Gastrocnemius medialis (tissue), 4 donors: ENCODE results near the gene HSPB6. TPM values are rescaled to one million over a fixed set of nuclear protein-coding genes. Genes with fewer than 3 reads are reported as not detected.
"Not testable (repeated sequence)": the region's sequence is repeated elsewhere in the genome, so short reads cannot be mapped to it uniquely, and the experiment has no call there.

ENCODE experiments used
- ATAC-seq, 2 donors: fragments of 150-250 bp; one replicate each; pipeline ENCODE4 v1.9.1; 2016
- DNase-seq, 2 donors: peaks; one replicate each; pipeline ENCODE4 v3.0.0-alpha.2; 2019
- H3K27ac ChIP-seq, 4 donors: fragments of 200-600 bp; sonication (generic); 1 replicate in 1 of 4; 2 replicates in 3 of 4; pipeline ENCODE4 v1.5.1; 2016 to 2018; ENCODE audit warnings: mild to moderate bottlenecking in 2 of 4, moderate library complexity in 1 of 4
- H3K27me3 ChIP-seq, 3 donors: fragments of 200-600 bp; sonication (generic) in 2 of 3; 1 replicate in 1 of 3; 2 replicates in 2 of 3; pipeline versions ENCODE4 v1.5.1 to v1.6.0; 2016 to 2019; ENCODE audit warnings: mild to moderate bottlenecking in 1 of 3, moderate library complexity in 1 of 3
- H3K36me3 ChIP-seq, 2 donors: fragments of 200-600 bp; sonication (generic) in 1 of 2; one replicate each; pipeline ENCODE4 v1.5.1; 2017 to 2018
- H3K4me1 ChIP-seq, 2 donors: fragments of 200-600 bp; sonication (generic) in 1 of 2; one replicate each; pipeline ENCODE4 v1.5.1; 2016 to 2017; ENCODE audit warnings: mild to moderate bottlenecking in 2 of 2
- H3K4me3 ChIP-seq, 4 donors: fragments of 200-600 bp; sonication (generic) in 3 of 4; 1 replicate in 1 of 4; 2 replicates in 3 of 4; pipeline ENCODE4 v1.5.1; 2016 to 2019; ENCODE audit warnings: mild to moderate bottlenecking in 2 of 4
- H3K9me3 ChIP-seq, 3 donors: fragments of 200-600 bp; sonication (generic) in 2 of 3; 1 replicate in 1 of 3; 2 replicates in 2 of 3; pipeline ENCODE4 v1.5.1; 2016 to 2019
- POLR2A ChIP-seq, 2 donors: fragments of 450-650 bp; IDR thresholded peaks; one replicate each; pipeline ENCODE4 v1.6.1; 2017; ENCODE audit warnings: antibody characterized with exemption in 2 of 2, mild to moderate bottlenecking in 2 of 2, moderate library complexity in 2 of 2
- in situ Hi-C, 4 donors: fragments of 200-750 bp; cut with MboI; loops; one replicate each; pipeline versions ENCODE4 v1.15.0 to v1.8.0; 2017; ENCODE audit warnings: low sequenced_read_pairs in 4 of 4
- intact Hi-C: fragments of 100-400 bp; cut with DNase I; formaldehyde crosslinking; loops from one replicate; pipeline ENCODE4 v1.15.1; 2023; ENCODE audit warnings: low total_unique reads
- total RNA-seq, 4 donors: library from RNA; depleted of rRNA; stranded (reverse); fragments of >200 nt; gene quantifications; one replicate each; pipeline versions ENCODE4 v1.1.0 to v1.2.3, GENCODE V29; 2016
- TF ChIP-seq, protein P1 (sequence below), 5 experiments: fragments of 450-650 bp in 3 of 5; fragments of 200-600 bp in 2 of 5; sonication (generic) in 2 of 5; IDR thresholded peaks in 4 of 5; conservative IDR thresholded peaks in 1 of 5; 1 replicate in 4 of 5; 2 replicates in 1 of 5; pipeline ENCODE4 v1.5.1; 2016 to 2019; ENCODE audit warnings: antibody characterized with exemption in 5 of 5, mild to moderate bottlenecking in 3 of 5, moderate library complexity in 3 of 5

The HSPB6 gene
- total RNA-seq, 4 donors from 2014 or later = 79.8 to 241 (median 139) TPM

DNA sequence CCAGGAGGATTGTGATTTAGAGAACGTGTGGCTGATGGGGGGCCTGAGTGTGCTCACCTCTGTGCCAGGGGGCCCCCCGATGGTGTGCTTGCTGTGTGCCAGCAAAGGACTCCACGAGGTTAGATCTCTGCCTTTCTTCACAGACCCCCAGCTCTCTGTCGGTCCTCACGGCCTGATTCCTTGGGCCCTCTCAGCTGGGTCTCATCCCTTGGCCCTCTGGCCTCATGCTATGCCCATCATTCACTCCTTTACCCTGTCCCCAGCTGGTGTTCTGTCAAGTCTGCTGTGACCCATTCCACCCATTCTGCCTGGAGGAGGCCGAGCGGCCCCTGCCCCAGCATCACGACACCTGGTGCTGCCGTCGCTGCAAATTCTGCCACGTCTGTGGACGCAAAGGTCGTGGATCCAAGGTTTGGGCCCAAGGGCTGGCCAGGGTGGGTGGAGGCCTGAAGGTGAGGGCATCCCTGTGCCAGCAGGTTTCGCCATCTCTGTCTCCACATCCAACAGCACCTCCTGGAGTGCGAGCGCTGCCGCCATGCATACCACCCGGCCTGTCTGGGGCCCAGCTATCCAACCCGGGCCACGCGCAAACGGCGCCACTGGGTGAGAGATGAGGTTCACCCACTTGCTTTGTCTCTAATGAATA lies 31.5 kb downstream of the HSPB6 start:
- Histone ChIP-seq H3K36me3 (peaks cover 10 to 97% of the 10 kb centered on the region in 2 donors), H3K27me3 (no peaks in the 10 kb centered on the region), H3K4me1 (no peaks in the 10 kb centered on the region), H3K9me3 (no peaks in the 10 kb centered on the region), H3K4me3 (no peak overlapping the region), H3K27ac (no peak overlapping the region)
- no peak for ATAC-seq
- DNase-seq = no peak
- TF ChIP-seq, protein P1, sequence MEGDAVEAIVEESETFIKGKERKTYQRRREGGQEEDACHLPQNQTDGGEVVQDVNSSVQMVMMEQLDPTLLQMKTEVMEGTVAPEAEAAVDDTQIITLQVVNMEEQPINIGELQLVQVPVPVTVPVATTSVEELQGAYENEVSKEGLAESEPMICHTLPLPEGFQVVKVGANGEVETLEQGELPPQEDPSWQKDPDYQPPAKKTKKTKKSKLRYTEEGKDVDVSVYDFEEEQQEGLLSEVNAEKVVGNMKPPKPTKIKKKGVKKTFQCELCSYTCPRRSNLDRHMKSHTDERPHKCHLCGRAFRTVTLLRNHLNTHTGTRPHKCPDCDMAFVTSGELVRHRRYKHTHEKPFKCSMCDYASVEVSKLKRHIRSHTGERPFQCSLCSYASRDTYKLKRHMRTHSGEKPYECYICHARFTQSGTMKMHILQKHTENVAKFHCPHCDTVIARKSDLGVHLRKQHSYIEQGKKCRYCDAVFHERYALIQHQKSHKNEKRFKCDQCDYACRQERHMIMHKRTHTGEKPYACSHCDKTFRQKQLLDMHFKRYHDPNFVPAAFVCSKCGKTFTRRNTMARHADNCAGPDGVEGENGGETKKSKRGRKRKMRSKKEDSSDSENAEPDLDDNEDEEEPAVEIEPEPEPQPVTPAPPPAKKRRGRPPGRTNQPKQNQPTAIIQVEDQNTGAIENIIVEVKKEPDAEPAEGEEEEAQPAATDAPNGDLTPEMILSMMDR (IDR thresholded peaks at IDR 0.05 in 4 of 5, conservative IDR thresholded peaks at IDR 0.05 in 1 of 5) = no peak
- TF ChIP-seq POLR2A (IDR thresholded peaks at IDR 0.05) = no peak
- in situ Hi-C loops = no loop called here
- intact Hi-C loops = no loop called here

DNA sequence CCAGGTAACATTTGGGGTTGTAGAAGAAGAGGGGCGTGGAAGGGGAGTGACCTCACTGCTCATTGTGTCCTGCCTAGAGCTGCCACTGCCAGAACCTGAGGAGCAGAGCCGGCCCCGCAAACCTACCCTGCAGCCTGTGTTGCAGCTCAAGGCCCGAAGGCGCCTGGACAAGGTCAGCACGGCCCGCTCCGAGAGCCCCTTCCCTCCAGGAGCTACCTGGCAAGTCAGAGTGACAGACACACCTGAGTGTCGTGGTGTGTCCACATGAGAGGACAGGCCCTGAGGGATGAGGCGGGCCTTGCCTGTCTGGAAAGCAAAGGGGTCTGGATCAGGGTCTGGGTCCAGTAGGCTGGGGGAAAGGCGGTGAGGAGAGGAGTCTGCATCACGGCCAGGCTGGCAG lies 32.3 kb downstream of the HSPB6 start:
- H3K36me3 ChIP-seq = peaks cover 10 to 95% of the 10 kb centered on the region in 2 donors
- peaks cover 2 to 3% of the 10 kb centered on the region in 2 donors for H3K4me1 ChIP-seq
- in situ Hi-C loops (loop anchor here in 1 of 4 donors (25.0 kb wide), 1 partner anchor 187 kb away; the partner anchor contains the start of genes GAPDHS, SBSN and TMEM147), intact Hi-C loops (no loop called here)
- ATAC-seq (no peak), DNase-seq (no peak)
- no peaks in the 10 kb centered on the region for H3K27me3 ChIP-seq
- H3K27ac ChIP-seq = no peak overlapping the region
- no peak overlapping the region for H3K4me3 ChIP-seq
- H3K9me3 ChIP-seq = no peaks in the 10 kb centered on the region
- TF ChIP-seq, protein P1 (IDR thresholded peaks at IDR 0.05 in 4 of 5, conservative IDR thresholded peaks at IDR 0.05 in 1 of 5) = no peak
- TF ChIP-seq POLR2A (IDR thresholded peaks at IDR 0.05) = no peak

DNA sequence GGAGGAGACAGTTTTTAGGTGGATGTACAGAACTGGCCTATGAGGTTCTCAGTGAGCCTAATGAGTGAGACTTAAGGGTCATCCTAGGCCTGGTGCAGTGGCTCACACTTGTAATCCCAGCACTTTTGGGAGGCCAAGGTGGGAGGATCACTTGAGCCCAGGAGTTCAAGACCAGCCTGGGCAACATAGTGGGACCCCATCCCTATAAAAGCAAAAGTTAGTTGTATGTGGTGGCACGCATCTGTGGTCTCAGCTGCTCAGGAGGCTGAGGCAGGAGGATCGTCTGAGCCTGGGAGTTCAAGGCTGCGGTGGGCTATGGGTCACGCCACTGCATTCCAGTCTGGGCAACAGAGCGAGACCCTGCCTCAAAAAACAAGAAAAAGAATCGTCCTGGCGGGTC lies 32.7 kb downstream of the HSPB6 start:
- H3K27ac ChIP-seq, DNase-seq, H3K4me3 ChIP-seq, ATAC-seq, H3K9me3 ChIP-seq, H3K4me1 ChIP-seq, intact Hi-C loops, H3K27me3 ChIP-seq: not testable (repeated sequence)
- in situ Hi-C loops = loop anchor here in 1 of 4 donors (25.0 kb wide), 1 partner anchor 187 kb away; the partner anchor contains the start of genes GAPDHS, SBSN and TMEM147
- H3K36me3 ChIP-seq = peaks cover 10 to 91% of the 10 kb centered on the region in 2 donors

DNA sequence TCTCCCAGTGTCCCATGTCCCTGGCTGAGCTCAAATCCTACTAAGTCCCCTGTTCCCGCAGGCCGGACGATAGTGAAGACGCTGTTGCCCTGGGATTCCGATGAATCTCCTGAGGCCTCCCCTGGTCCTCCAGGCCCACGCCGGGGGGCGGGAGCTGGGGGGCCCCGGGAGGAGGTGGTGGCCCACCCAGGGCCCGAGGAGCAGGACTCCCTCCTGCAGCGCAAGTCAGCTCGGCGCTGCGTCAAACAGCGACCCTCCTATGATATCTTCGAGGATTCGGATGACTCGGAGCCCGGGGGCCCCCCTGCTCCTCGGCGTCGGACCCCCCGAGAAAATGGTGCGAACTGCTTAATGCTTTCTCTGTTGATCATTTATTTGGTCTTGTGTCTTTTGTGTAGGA lies 33.2 kb downstream of the HSPB6 start:
- Histone ChIP-seq H3K27ac (no peak overlapping the region), H3K9me3 (no peaks in the 10 kb centered on the region), H3K4me3 (no peak overlapping the region), H3K4me1 (peaks cover 11 to 12% of the 10 kb centered on the region in 2 donors), H3K36me3 (peaks cover 10 to 86% of the 10 kb centered on the region in 2 donors), H3K27me3 (no peaks in the 10 kb centered on the region)
- ATAC-seq (no peak), DNase-seq (no peak)
- intact Hi-C loops = no loop called here
- TF ChIP-seq POLR2A (IDR thresholded peaks at IDR 0.05) = no peak
- TF ChIP-seq, protein P1 (IDR thresholded peaks at IDR 0.05 in 4 of 5, conservative IDR thresholded peaks at IDR 0.05 in 1 of 5) = no peak
- in situ Hi-C loops = loop anchor here in 1 of 4 donors (25.0 kb wide), 1 partner anchor 186 kb away; the partner anchor contains the start of genes GAPDHS, SBSN and TMEM147

DNA sequence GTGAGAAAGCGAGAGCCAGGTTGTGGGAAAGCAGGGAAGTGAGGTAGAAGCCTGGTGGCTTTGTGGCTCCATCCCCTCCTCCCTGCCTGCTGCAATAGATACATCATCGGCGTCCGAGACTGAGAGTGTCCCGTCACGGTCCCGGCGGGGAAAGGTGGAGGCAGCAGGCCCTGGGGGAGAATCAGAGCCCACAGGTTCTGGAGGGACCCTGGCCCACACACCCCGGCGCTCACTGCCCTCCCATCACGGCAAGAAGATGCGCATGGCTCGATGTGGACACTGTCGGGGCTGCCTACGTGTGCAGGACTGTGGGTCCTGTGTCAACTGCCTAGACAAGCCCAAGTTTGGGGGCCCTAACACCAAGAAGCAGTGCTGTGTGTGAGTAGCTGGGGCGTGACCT lies 33.9 kb downstream of the HSPB6 start:
- peaks cover 14% of the 10 kb centered on the region in 2 donors for H3K4me1 ChIP-seq
- no peak overlapping the region for H3K4me3 ChIP-seq
- intact Hi-C loops (no loop called here), in situ Hi-C loops (loop anchor here in 1 of 4 donors (25.0 kb wide), 1 partner anchor 186 kb away; the partner anchor contains the start of genes GAPDHS, SBSN and TMEM147)
- DNase-seq (no peak), ATAC-seq (no peak)
- H3K9me3 ChIP-seq = no peaks in the 10 kb centered on the region
- TF ChIP-seq POLR2A (IDR thresholded peaks at IDR 0.05) = no peak
- TF ChIP-seq, protein P1 (IDR thresholded peaks at IDR 0.05 in 4 of 5, conservative IDR thresholded peaks at IDR 0.05 in 1 of 5) = no peak
- H3K27ac ChIP-seq = no peak overlapping the region
- peaks cover 10 to 78% of the 10 kb centered on the region in 2 donors for H3K36me3 ChIP-seq
- H3K27me3 ChIP-seq = no peaks in the 10 kb centered on the region
